GM13976 (cell line): Measurements from ENCODE around the gene P3H2.
A peak's percentile ranks its signal among the peaks of the same experiment; 100 is the strongest.

Experiments
- DNase-seq: peaks from one replicate; pipeline ENCODE4 v3.0.0; 2012; ENCODE audit warnings: low spot score
- in situ Hi-C: fragments of 300-500 bp; cut with MboI; formaldehyde crosslinking; loops from one replicate; pipeline ENCODE4 v1.12.0; 2022; ENCODE audit warnings: low sequenced_read_pairs, mixed read lengths, inconsistent platforms; ENCODE audit not compliant: unreplicated experiment
- TF ChIP-seq, protein P1 (sequence below): IDR thresholded peaks from 2 replicates; pipeline ENCODE4 v1.5.1; 2012; ENCODE audit warnings: borderline replicate concordance, mild to moderate bottlenecking; ENCODE audit not compliant: insufficient read depth; ENCODE audit errors: extremely low read depth, missing control alignments, control extremely low read depth

P3H2 gene

GRCh38 chr3:190125436-190126068 lies 4.9 kb upstream of the P3H2 start:
- DNase-seq, result no peak
- in situ Hi-C loops, result no loop called here
- TF ChIP-seq, protein P1, sequence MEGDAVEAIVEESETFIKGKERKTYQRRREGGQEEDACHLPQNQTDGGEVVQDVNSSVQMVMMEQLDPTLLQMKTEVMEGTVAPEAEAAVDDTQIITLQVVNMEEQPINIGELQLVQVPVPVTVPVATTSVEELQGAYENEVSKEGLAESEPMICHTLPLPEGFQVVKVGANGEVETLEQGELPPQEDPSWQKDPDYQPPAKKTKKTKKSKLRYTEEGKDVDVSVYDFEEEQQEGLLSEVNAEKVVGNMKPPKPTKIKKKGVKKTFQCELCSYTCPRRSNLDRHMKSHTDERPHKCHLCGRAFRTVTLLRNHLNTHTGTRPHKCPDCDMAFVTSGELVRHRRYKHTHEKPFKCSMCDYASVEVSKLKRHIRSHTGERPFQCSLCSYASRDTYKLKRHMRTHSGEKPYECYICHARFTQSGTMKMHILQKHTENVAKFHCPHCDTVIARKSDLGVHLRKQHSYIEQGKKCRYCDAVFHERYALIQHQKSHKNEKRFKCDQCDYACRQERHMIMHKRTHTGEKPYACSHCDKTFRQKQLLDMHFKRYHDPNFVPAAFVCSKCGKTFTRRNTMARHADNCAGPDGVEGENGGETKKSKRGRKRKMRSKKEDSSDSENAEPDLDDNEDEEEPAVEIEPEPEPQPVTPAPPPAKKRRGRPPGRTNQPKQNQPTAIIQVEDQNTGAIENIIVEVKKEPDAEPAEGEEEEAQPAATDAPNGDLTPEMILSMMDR, result no peak

GRCh38 chr3:190124067-190124466 lies 3.4 kb upstream of the P3H2 start:
- no peak for DNase-seq
- in situ Hi-C loops, result no loop called here
- TF ChIP-seq, protein P1, result no peak

DNA sequence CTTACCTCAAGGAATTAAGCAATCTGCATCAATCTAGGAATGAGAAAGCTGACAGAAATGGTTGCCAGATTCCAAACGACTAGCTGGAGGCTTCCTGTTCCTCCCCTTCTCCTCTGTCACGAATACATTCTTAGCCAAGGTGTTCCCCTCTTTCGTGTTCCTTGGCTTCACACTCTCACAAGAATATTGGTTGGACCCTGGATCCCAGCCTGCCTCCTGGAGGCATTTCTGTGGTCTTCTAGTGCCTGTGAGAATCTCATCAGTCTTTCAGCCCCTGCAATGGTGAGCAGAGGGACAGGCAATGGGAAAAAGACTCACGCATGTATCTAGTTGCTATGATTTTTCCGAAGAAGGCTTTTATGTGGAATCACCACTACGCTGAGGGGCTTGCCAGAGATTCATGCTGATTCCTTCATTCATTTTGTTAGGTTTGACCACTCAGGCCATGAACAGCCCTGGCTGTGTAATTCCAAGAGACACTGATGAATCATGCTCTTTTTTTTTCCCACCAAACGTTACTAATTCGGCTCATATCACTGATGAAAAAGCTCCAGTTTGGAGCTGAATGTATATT lies 1.6 kb upstream of the P3H2 start:
- in situ Hi-C loops, result no loop called here
- no peak for DNase-seq
- TF ChIP-seq, protein P1, result no peak

DNA sequence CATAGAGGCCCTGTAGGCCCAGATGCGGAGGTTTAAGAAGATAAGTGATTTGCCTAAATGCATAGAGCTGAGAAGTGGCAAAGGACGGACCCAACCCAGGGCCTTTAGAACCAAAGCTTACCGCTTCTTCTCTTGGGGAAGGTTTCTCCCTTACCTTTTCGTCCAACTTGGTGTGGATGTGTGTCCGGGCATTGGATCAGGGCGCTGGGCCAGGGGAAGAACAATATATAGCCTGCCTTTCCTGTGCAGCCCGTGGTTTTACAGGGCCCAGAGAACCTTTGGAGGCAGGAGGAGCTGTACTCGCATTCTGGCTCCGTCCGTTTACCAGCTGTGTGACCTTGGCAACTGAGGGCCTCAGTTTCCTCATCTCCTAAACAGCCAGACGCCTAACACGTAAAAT lies 686 bp upstream of the P3H2 start:
- in situ Hi-C loops, result no loop called here
- no peak for DNase-seq
- TF ChIP-seq, protein P1, result no peak

- TF ChIP-seq, protein P1, result peak; percentile 21
- in situ Hi-C loops, result no loop called here
- DNase-seq, result no peak
These were observed 322 bp upstream of the P3H2 start for GRCh38 chr3:190121061-190121377.

GRCh38 chr3:190119461-190120268 lies 1.0 kb downstream of the P3H2 start:
- DNase-seq, result peak; percentile 46
- in situ Hi-C loops, result no loop called here
- TF ChIP-seq, protein P1, result no peak
